ENCODE measurements around the gene OGA.
"Not testable (repeated sequence)": the region's sequence is repeated elsewhere in the genome, so short reads cannot be mapped to it uniquely, and the experiment has no call there.

Gene OGA

DNA sequence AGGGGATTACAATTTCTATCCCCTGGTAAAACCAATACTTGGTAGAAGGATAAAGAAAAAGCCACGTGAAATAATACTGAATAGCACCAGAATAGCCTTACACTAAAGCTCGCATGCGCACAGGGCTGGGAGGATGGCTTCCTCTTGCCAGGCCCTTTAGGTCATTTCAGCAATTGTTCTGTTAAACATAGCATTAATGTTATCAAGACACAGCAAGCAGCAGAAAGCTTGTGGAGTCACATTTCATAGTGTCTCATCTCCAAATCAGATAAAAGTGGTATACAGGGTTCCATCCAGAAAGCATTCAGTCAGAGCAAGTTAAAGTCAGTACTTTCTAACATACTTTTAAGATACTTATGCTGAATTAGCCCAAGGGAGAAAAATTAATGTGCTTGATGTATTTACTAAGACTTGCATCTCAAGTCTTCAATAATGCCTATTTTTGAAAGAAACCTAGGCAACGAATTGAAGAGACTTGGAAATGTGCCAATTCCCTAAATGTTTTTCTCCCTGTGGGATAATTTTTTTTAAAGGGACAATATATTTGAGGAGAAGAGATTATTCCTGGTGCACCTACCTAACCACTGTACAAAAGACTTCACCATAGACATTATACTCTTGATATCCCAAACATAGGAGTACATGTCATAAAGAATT lies 20.7 kb downstream of the OGA start:
- no peak for DNase-seq (ENCODE audit: low read depth)

DNA sequence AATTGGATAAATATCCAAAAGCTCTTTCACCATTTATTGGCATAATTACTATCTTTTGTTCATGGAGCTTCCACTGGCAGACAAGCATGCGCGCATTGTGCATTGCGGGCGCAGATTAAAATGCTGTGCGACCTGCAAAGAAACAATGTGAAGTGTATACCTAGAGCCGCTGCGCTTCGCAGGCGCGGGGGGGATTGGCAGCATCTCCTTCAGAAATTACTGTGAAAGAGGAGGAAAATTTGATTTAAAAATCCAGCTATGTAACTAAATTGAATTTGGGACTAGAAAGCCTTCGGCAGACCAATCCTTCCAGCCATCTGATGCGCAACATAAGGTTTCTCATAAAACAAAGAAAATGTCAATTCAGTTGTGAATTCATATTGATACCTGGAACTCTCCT lies 24.7 kb downstream of the OGA start:
- no peak for DNase-seq (ENCODE audit: low read depth)

DNA sequence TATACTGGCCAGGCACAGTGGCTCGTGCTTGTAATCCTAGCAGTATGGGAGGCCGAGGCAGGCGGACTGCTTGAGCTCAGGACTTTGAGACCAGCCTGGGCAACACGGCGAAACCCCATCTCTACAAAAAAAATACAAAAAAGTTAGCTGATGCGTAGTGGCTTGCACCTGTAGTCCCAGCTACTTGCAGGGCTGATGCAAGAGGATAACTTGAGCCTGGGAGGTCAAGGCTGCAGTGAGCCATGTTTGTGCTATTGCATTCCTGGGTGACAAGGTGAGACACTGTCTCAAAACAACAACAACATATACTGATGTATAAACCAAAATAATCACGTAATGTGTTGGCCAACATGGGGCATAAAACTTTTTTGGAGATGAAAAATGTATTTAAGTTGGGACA lies 28.6 kb downstream of the OGA start:
- no peak for DNase-seq (ENCODE audit: low read depth)

DNA sequence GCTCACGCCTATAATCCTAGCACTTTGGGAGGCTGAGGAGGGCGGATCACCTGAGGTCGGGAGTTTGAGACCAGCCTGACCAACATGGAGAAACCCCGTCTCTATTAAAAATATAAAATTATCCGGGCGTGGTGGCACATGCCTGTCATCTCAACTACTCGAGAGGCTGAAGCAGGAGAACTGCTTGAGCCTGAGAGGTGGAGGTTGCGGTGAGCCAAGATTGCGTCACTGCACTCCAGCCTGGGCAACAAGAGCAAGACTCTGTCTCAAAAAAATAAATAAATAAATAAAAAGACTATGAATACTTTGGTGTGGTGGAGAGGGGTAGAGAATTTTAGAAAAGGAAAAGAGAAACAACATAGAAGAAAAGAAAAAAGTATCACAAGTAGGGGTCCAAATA lies 29.0 kb downstream of the OGA start:
- DNase-seq (ENCODE audit: low read depth) = not testable (repeated sequence)

DNA sequence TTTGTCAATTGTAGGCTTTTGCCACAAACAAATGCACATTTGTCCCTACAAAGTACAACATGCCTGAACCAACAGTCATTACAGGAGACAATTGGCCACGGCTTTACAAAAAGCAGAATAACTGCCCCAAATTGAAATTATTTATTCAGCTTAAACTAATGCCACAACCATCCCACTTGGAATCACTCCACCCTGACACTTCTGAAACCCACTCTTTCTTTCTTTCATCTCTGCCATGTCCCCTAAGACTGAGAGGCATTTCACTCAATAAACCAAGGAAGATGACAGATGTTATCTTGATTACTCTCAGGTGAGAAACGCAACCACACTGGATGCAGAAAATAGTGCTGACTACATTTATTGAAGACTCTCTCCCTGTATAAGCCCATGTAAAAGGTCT lies 32.4 kb downstream of the OGA start:
- DNase-seq (ENCODE audit: low read depth) = no peak

DNA sequence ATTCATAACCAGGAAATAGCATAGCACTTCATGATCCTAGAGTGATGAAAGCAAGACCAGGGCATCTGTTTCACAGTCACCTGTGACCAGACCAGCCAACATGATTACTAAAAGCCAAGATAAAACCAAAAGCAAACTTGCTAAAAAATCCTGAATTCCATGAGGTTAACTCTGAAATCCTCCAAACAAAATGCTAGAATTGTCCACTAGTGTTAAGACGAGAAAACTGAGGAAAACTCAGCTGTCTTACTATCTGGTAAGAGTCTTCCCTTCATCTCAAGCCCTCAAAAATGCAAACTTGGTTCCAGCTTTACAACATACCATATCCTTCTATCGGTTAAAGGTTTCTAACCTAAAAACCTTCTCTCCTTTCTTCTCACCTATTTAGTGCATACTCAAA lies 33.7 kb downstream of the OGA start:
- DNase-seq (ENCODE audit: low read depth) = no peak

GRCh38 chr10:101783736-101784118 lies 34.5 kb downstream of the OGA start:
- DNase-seq (ENCODE audit: low read depth) = no peak

- DNase-seq (ENCODE audit: low read depth) = peak; percentile 82
These were observed 35.2 kb downstream of the OGA start, which contains the start of gene NPM3 for GRCh38 chr10:101782811-101783735. Gene NPM3, minus strand, starts transcription at chr10:101783446. Its CDS starts 56 bp downstream, at chr10:101783390.

DNA sequence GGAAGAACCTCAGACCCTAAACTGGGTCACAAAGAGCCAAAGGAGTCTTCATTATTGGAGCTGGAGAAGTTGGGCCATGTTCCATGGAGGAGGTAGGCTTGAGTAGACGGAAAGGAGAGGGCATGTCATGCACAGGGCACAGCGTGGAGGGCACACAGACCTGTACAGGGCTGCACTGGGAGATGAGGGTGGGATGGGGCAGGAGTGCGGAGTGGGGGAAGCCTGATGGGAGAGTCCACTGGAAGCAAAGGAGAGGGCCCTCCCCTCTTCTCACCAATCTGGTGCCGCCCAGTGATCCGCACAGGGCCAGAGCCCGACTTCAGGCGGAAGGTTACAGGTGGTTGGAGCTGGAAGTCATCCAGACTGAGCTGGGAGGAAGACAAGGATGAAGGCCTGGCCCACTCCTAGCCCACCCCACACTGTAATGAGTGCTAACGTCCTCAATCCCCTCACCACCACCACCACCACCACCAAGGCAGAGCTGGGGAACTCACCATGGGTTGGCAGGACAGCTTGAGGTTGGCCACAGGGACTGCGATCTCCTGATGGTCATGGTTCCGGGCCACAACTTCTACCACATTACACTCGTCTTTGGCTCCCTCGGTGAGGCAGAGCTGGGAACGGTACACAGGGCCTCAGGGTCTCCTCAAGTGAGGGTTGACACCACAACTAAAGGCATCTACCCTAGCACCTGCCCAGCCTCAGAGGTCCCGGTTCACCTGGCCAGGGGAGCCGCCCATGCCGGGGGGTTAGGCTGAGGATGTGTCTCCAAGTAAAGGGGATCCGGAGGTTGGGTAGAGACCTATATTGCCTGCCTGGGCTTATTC lies 36.0 kb downstream of the OGA start:
- DNase-seq (ENCODE audit: low read depth) = no peak

GRCh38 chr10:101781655-101781983 lies 36.6 kb downstream of the OGA start:
- no peak for DNase-seq (ENCODE audit: low read depth)

- DNase-seq (ENCODE audit: low read depth) = peak; percentile 52
These were observed 37.2 kb downstream of the OGA start for GRCh38 chr10:101780818-101781654.

DNA sequence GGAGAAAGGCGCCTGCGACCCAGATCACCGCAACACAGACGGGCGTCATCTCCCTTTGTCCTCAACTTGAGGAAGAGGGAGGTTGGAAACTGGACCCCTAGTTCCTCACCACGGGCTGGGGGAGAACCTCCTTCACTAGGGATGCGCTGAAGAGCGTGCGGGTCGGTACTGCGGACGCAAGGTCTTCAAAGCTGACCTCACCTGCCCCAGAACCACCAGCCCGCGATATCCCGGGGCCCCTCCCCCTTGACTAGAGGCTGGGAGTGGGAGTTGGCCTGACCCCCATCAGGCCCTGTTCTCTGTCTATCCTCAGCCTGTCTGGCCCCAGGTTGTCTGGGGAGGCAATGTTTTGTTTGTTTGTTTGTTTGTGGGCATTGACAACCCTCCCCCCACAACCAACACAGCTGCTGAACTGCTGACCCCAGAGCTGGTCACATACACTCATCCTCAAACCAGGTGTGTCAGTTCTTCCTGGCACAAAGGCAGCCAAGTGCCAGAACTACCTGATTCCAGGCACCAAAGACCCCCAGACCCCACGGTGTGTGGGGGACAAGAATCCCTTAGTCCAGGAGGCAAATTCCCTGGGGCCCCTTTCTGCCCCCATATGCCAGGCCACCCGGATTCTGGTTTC lies 37.9 kb downstream of the OGA start:
- DNase-seq (ENCODE audit: low read depth) = no peak

DNA sequence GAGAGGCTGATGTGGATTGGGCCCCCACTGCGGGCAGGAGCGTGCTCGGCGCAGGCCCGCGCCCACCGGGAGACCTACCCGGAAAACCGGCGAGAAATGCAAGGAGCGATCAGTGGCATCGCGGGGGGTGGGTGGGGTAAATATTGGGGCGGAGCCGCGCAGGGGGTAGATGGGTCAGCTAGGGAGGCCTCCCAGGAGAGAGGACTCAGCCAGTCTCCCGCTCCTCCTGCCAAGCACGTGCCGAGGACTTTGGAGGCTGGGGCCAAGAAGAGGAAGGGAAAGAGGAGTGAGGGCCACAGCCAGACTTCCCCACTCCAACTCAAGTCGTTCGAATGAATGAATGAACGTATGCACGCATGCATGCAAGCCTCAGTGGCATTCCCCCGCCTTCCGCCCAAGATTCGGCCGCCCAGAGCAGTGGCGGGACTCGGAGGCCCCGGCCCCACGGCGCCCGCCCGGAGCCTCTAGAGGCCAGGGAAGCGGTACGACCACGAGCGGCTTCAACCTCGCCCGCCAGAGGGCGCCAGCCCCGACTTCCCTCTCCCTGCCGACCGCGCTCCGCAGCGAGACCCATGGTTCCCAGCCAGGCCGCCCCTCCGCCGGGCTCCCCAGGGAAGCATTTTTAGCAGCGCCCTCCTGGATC lies 38.6 kb downstream of the OGA start:
- peak; percentile 76 for DNase-seq (ENCODE audit: low read depth)

DNA sequence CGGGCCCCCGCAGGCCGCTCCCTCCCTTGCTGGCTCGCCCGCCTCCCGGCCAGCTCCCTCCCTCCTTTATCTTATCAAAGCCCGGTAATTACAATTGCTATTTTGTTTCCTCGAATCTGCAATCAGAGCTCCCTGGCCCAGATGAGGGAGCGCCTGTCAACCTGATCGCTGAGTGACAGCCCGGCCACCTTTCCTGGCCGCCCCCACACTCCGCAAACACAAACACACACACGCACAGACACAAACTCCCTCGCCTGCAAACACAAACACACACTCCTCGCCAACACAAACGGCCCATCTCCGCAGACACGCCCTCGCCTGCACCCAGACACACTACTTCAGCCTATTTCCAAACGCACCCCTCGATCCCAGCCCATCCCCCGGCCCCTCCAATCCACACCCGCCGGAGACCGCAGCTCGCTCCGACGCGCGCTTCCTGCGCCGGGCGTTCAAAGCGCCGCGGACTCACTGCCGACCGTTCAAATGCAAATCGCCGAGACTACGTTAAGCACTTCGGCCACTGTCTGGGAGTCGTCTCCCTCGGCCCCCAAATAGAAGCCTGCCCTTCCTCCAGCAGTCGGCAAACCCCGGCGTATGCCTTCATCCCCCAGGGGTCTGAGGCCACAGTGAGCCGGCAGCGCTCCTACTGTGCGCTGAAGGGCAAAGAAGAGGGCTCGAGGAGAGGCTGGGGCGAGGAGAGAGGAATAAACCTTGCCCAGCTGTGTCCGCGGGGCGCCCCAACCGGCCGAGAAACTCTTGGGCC lies 39.3 kb downstream of the OGA start:
- no peak for DNase-seq (ENCODE audit: low read depth)

DNA sequence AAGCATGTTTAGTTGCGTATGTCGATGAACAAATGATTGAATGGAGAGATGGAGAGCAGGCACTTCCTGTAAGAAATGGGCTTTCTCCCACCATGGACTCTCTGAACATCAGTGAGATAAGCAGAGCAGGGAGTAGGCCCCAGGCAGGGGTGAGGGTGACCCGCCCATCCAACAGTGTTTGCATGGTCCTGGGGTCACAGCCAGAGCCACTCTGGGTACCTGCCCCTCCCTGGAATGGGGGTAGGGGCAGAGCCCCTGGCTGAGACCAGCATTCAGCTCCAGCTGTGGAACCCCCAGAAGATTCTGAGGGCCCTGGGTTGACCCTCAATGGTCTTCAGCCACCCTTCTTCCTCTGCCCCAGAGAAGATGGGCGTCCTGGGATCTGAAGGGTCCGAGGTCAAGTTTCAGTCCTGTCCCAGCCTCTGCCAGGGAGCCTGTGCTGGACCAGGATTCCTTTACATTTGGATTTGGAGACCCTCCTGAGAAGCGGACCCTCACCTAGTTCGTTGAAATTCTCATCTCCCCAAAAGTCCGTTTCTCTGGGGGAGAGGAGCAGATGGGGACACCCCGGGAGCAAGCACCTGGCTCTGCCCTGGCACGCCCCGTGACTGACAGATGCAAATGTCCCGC lies 40.0 kb downstream of the OGA start:
- no peak for DNase-seq (ENCODE audit: low read depth)

DNA sequence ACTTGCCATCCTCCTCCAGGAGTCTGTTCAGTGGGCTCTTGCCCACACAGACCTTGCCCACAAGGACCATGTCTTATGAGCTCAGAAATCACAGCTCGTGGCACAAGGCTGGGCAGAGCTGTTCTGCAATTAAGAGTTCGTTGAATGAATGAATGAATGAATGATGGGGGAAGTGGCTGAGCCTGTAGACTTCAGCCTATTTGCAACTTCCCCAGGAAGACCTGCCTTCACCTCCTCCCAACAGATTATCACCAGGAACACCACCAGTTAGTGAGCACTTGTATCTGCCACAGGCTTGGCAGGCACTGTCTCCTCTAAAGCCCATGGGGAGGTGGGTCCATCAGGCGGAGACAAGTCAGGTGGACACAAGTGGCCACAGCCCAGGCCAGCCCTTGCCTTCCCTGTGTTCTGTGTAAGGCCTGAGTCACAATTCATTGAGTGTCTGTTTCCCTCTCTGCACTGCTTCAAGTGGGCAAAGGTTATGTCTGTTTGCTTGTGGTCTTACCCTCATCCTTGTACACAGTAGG lies 40.6 kb downstream of the OGA start:
- DNase-seq (ENCODE audit: low read depth) = no peak

DNA sequence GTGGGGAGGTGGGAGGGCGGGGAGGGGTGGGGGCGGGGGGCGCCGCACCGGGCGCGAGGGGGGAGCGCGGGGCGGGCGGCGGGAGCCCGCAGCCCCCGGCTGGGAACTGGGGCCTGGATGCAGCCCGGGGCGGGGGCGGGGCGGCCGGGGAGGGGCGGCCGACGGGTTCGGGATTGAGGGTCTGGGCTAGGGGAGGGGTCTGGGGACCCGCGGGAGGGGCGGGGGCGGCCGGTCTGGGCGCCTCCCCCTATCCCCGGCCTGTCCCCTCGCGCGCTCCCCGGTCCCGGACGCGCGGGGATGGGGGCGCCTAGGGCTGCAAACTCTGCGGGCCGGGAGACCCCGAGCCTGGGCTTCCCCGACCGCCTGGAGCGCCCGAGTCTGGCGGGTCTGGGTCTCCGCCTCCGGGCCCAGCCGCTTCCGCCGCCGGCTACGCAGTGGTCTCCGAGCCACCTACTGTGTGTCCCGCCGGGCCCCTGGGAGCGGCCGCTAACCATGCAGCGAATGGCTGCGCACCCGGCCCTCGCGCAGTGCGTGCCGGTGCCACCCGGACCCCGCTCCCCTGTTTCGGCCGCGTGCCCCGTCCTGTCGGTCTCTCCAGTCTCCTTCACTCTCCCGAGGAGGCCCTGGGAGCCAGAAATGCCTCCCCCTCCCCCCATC lies 42.0 kb downstream of the OGA start:
- DNase-seq (ENCODE audit: low read depth) = no peak

DNA sequence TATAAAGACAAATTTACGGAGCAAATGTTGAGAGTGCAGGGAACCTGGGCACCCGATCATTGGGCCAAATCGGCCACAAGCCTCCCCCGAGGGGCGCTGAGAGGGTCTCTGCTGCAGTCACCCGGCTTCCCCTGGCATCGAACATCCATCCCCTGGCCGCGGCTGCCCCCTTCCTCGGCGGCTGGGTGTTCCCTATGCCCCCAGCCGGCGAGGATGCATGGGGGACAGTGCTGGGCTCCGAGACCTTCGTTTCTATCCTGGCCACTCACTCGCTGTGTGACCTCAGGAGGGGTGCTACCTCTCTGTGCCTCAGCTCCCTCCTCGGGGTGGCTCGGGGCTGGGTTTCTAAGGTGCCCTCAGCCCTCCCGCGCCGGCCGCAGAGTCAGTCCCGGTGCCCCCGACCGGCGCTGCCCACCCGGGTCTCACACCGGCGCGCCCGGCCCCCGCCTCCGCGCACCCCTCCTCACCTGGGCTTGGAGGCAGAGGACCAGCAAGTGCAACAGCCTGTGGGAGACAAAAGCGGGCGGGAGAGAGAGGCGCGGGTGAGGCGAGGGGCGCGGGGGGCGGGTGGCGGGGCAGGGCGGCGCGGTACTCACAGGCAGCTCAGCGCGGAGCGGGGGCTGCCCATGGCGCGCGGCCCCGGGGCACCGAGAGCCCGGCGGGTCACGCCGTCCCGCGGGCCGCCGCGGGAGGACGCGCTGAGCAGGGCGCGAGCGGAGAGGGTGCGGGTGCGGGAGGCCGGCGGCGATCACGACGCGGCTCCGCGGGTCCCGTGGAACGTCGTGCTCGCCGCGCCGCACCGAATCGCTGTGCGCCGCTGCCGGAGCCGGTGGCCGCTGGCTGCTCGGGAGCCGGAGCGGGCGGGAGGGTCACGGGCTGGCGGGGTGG lies 42.7 kb downstream of the OGA start, which contains the start of gene FGF8:
Gene FGF8 (minus strand): TSS at position 842 of the 888 bp plus-strand sequence. CDS start 214 bp downstream, at position 628.
- DNase-seq (ENCODE audit: low read depth) = no peak

Measured in stimulated activated CD8-positive, alpha-beta memory T cell treated with anti-CD3 and anti-CD28 coated beads, Interleukin-4, amount 100 ng/mL, for 24 hours (primary cell).